Adrenal gland (tissue), 5 donors: ENCODE data around the gene ATOH8.

ENCODE experiments used
- POLR2A ChIP-seq, 2 donors: fragments of 450-650 bp; IDR thresholded peaks; one replicate each; pipeline ENCODE4 v1.6.1; 2017; ENCODE audit warnings: antibody characterized with exemption in 2 of 2, mild to moderate bottlenecking in 2 of 2, moderate library complexity in 1 of 2
- TF ChIP-seq, protein P1 (sequence below), 6 experiments: fragments of 450-650 bp in 4 of 6; fragments of 200-600 bp in 2 of 6; sonication (generic) in 1 of 6; IDR thresholded peaks; 1 replicate in 5 of 6; 2 replicates in 1 of 6; pipeline versions ENCODE4 v1.5.1 to v1.8.0; 2016 to 2021; ENCODE audit warnings: antibody characterized with exemption in 6 of 6, mild to moderate bottlenecking in 2 of 6, moderate library complexity in 1 of 6
- donor health status: DM: no; HTN: no; CAD: no.

- TF ChIP-seq, protein P1, sequence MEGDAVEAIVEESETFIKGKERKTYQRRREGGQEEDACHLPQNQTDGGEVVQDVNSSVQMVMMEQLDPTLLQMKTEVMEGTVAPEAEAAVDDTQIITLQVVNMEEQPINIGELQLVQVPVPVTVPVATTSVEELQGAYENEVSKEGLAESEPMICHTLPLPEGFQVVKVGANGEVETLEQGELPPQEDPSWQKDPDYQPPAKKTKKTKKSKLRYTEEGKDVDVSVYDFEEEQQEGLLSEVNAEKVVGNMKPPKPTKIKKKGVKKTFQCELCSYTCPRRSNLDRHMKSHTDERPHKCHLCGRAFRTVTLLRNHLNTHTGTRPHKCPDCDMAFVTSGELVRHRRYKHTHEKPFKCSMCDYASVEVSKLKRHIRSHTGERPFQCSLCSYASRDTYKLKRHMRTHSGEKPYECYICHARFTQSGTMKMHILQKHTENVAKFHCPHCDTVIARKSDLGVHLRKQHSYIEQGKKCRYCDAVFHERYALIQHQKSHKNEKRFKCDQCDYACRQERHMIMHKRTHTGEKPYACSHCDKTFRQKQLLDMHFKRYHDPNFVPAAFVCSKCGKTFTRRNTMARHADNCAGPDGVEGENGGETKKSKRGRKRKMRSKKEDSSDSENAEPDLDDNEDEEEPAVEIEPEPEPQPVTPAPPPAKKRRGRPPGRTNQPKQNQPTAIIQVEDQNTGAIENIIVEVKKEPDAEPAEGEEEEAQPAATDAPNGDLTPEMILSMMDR (IDR thresholded peaks at IDR 0.05), result no peak
- TF ChIP-seq POLR2A (IDR thresholded peaks at IDR 0.05), result no peak
Measured at GRCh38 chr2:85769983-85770362, 16.2 kb downstream of the ATOH8 start.
